ENCODE measurements around the gene TMEM200B. TPM values are rescaled to one million over a fixed set of nuclear protein-coding genes. Genes with fewer than 3 reads are reported as not detected.

Gene TMEM200B
- total and polyA plus RNA-seq, 10 donors = 0.98 to 5.6 (median 3.7) TPM

GRCh38 chr1:29124366-29125236 lies 898 bp upstream of the TMEM200B start:
- peak; percentile 61 to 84 (median 78) for TF ChIP-seq POLR2AphosphoS5 (IDR thresholded peaks at IDR 0.05)
- TF ChIP-seq CTCF (IDR thresholded peaks at IDR 0.05 in 8 of 11, conservative IDR thresholded peaks at IDR 0.05 in 3 of 11) = peak in 10 of 11 experiments; percentile 19 to 68 (median 51)
- peak in 1 of 3 donors; percentile 15 for TF ChIP-seq POLR2A (IDR thresholded peaks at IDR 0.05)
- H3K4me1 ChIP-seq = peaks cover 18 to 48% (median 42%) of the 10 kb centered on the region in 6 donors
- 1 to 36% (median 4%) methylated on average over 8 to 85 of the region's 85 CpGs for WGBS, 5 donors
- intact Hi-C loops (cut with DNase I; ENCODE audit: low total_unique reads) = no loop called here
- peak overlapping the region; percentile 27 to 82 (median 64) for H3K4me3 ChIP-seq
- peaks cover 5 to 74% (median 44%) of the 10 kb centered on the region in 7 donors for H3K27me3 ChIP-seq (replicated peaks in 1 of 7)
- peaks cover 0 to 11% (median 0%) of the 10 kb centered on the region in 6 donors for H3K36me3 ChIP-seq
- peak; percentile 86 for DNase-seq
- peak overlapping the region; percentile 40 to 88 (median 84) for H3K27ac ChIP-seq
- H3K9me3 ChIP-seq = no peaks in the 10 kb centered on the region

- Histone ChIP-seq H3K9me3 (no peaks in the 10 kb centered on the region), H3K4me3 (peak overlapping the region; percentile 43 to 82 (median 64))
- 2 to 3% (median 3%) methylated on average over 28 to 70 of the region's 70 CpGs for WGBS, 5 donors
Observed at GRCh38 chr1:29123053-29123886, 433 bp downstream of the TMEM200B start.

GRCh38 chr1:29122682-29123052 lies 1.0 kb downstream of the TMEM200B start:
- H3K36me3 ChIP-seq = peaks cover 0 to 30% (median 8%) of the 10 kb centered on the region in 6 donors
- intact Hi-C loops (cut with DNase I; ENCODE audit: low total_unique reads) = no loop called here
- peaks cover 5 to 69% (median 44%) of the 10 kb centered on the region in 7 donors for H3K27me3 ChIP-seq (replicated peaks in 1 of 7)
- 3 to 17% (median 5%) methylated on average over 9 to 34 of the region's 34 CpGs for WGBS, 5 donors
- H3K9me3 ChIP-seq = no peaks in the 10 kb centered on the region
- DNase-seq = no peak
- peaks cover 18 to 48% (median 42%) of the 10 kb centered on the region in 6 donors for H3K4me1 ChIP-seq
- H3K27ac ChIP-seq = peak overlapping the region in 7 of 8 donors; percentile 77 to 88 (median 85)
- TF ChIP-seq POLR2AphosphoS5 (IDR thresholded peaks at IDR 0.05) (peak in 2 of 3 donors; percentile 45 to 65), POLR2A (IDR thresholded peaks at IDR 0.05) (no peak)
- H3K4me3 ChIP-seq = peak overlapping the region; percentile 43 to 82 (median 64)

More at GRCh38 chr1:29123053-29123886, 433 bp downstream of the TMEM200B start:
- H3K36me3 ChIP-seq = peaks cover 0 to 24% (median 4%) of the 10 kb centered on the region in 6 donors
- peaks cover 18 to 48% (median 42%) of the 10 kb centered on the region in 6 donors for H3K4me1 ChIP-seq
- intact Hi-C loops (cut with DNase I; ENCODE audit: low total_unique reads) = no loop called here
- TF ChIP-seq POLR2AphosphoS5 (IDR thresholded peaks at IDR 0.05) = peak in 1 of 3 donors; percentile 2
- no peak for TF ChIP-seq CTCF (IDR thresholded peaks at IDR 0.05 in 8 of 11, conservative IDR thresholded peaks at IDR 0.05 in 3 of 11)
- TF ChIP-seq POLR2A (IDR thresholded peaks at IDR 0.05) = no peak
- no peak for DNase-seq
- H3K27ac ChIP-seq = peak overlapping the region in 7 of 8 donors; percentile 77 to 88 (median 85)
- H3K27me3 ChIP-seq (replicated peaks in 1 of 7) = peaks cover 5 to 74% (median 44%) of the 10 kb centered on the region in 7 donors

GRCh38 chr1:29121936-29122681 lies 1.6 kb downstream of the TMEM200B start:
- DNase-seq = no peak
- intact Hi-C loops (cut with DNase I; ENCODE audit: low total_unique reads) = no loop called here
- peaks cover 18 to 48% (median 42%) of the 10 kb centered on the region in 6 donors for H3K4me1 ChIP-seq
- WGBS, 5 donors = 2 to 3% (median 3%) methylated on average over 56 to 81 of the region's 81 CpGs
- peaks cover 5 to 65% (median 44%) of the 10 kb centered on the region in 7 donors for H3K27me3 ChIP-seq (replicated peaks in 1 of 7)
- no peaks in the 10 kb centered on the region for H3K9me3 ChIP-seq
- peaks cover 0 to 35% (median 14%) of the 10 kb centered on the region in 6 donors for H3K36me3 ChIP-seq
- H3K27ac ChIP-seq = peak overlapping the region; percentile 6 to 88 (median 84)
- H3K4me3 ChIP-seq = peak overlapping the region; percentile 23 to 82 (median 64)
- TF ChIP-seq CTCF (IDR thresholded peaks at IDR 0.05 in 8 of 11, conservative IDR thresholded peaks at IDR 0.05 in 3 of 11) (no peak), POLR2A (IDR thresholded peaks at IDR 0.05) (no peak), POLR2AphosphoS5 (IDR thresholded peaks at IDR 0.05) (peak in 1 of 3 donors; percentile 40)

Data from spleen (tissue), 11 donors.